HepG2 (cell line): Measurements from ENCODE around the gene APOL4. TPM values are rescaled to one million over a fixed set of nuclear protein-coding genes. Genes with fewer than 3 reads are reported as not detected.

ENCODE experiments used
- KLF13 ChIP-seq: sonication (generic); formaldehyde crosslinking; IDR thresholded peaks from 2 replicates; pipeline ENCODE4 v1.4.0; 2020; ENCODE audit warnings: mild to moderate bottlenecking, missing genetic modification reagents
- MATR3 ChIP-seq: sonication (generic); formaldehyde crosslinking; IDR thresholded peaks from 2 replicates; pipeline ENCODE4 v1.4.0; 2020; ENCODE audit warnings: missing genetic modification reagents
- MEF2D ChIP-seq: sonication (generic); formaldehyde crosslinking; IDR thresholded peaks from 2 replicates; pipeline ENCODE4 v1.5.1; 2020; ENCODE audit warnings: mild to moderate bottlenecking, missing genetic modification reagents
- NBN ChIP-seq: fragments of 450-650 bp; conservative IDR thresholded peaks from 2 replicates; pipeline ENCODE4 v1.6.1; 2017
- NCOA1 ChIP-seq: sonication (generic); formaldehyde crosslinking; IDR thresholded peaks from 2 replicates; pipeline ENCODE4 v1.9.0; 2021; ENCODE audit warnings: missing genetic modification reagents
- NFE2L1 ChIP-seq: sonication (generic); formaldehyde crosslinking; IDR thresholded peaks from 2 replicates; pipeline ENCODE4 v1.4.0; 2020; ENCODE audit warnings: missing genetic modification reagents, mild to moderate bottlenecking, borderline replicate concordance
- NFKBIZ ChIP-seq: IDR thresholded peaks from 2 replicates; pipeline ENCODE4 v1.6.1; 2018; ENCODE audit warnings: missing genetic modification reagents, missing compliant biosample characterization
- NR2F6 ChIP-seq, 2 experiments: IDR thresholded peaks; 2 replicates each; pipeline ENCODE4 v1.6.1; 2016; ENCODE audit warnings: antibody characterized with exemption in 1 of 2, mild to moderate bottlenecking in 1 of 2
- PAWR ChIP-seq: sonication (generic); formaldehyde crosslinking; IDR thresholded peaks from 2 replicates; pipeline ENCODE4 v1.4.0; 2020; ENCODE audit warnings: missing genetic modification reagents, mild to moderate bottlenecking, borderline replicate concordance
- POLR2AphosphoS5 ChIP-seq: IDR thresholded peaks from 2 replicates; pipeline ENCODE4 v1.6.1; 2012; ENCODE audit warnings: low read depth, low read length
- SALL1 ChIP-seq: sonication (generic); formaldehyde crosslinking; IDR thresholded peaks from 2 replicates; pipeline ENCODE4 v1.8.0; 2022; ENCODE audit warnings: mild to moderate bottlenecking, missing genetic modification reagents
- SPEN ChIP-seq: sonication (generic); formaldehyde crosslinking; IDR thresholded peaks from 2 replicates; pipeline ENCODE4 v1.5.1; 2020; ENCODE audit warnings: low read depth, mild to moderate bottlenecking, missing genetic modification reagents
- ZFP36L1 ChIP-seq: sonication (generic); formaldehyde crosslinking; IDR thresholded peaks from 2 replicates; pipeline ENCODE4 v1.8.0; 2022; ENCODE audit warnings: mild to moderate bottlenecking, missing genetic modification reagents, moderate library complexity
- ZNF251 ChIP-seq: sonication (generic); formaldehyde crosslinking; IDR thresholded peaks from 2 replicates; pipeline ENCODE4 v1.9.0; 2021; ENCODE audit warnings: mild to moderate bottlenecking, missing genetic modification reagents
- ZNF333 ChIP-seq: sonication (generic); formaldehyde crosslinking; IDR thresholded peaks from 2 replicates; pipeline ENCODE4 v1.4.0; 2020; ENCODE audit warnings: mild to moderate bottlenecking, missing genetic modification reagents, borderline replicate concordance
- ZNF713 ChIP-seq: sonication (generic); formaldehyde crosslinking; IDR thresholded peaks from 2 replicates; pipeline ENCODE4 v1.4.0; 2020; ENCODE audit warnings: mild to moderate bottlenecking, missing genetic modification reagents
- polyA plus RNA-seq, 8 experiments: library from polyadenylated mRNA; depleted of rRNA in 3 of 8; stranded (reverse) in 7 of 8; unstranded in 1 of 8; fragments of >200 nt; fragmentation: Illumina TruSeq in 4 of 8; extraction: Trizol in 4 of 8; gene quantifications; 2 replicates each; pipeline versions ENCODE4 v1.2.1 to v1.2.3, GENCODE V29; 2011 to 2016; ENCODE audit warnings: low read depth in 4 of 8, missing spikeins in 1 of 8, mixed read lengths in 1 of 8; ENCODE audit not compliant: insufficient read depth in 1 of 8
- total RNA-seq, 5 experiments: library from RNA; depleted of rRNA; stranded (reverse); fragments of >200 nt; fragmentation: Illumina TruSeq; extraction: Trizol; gene quantifications; 2 replicates each; pipeline ENCODE4 v1.2.3, GENCODE V29; 2016; ENCODE audit warnings: low read depth in 1 of 5
- TF ChIP-seq, protein P1 (sequence below): sonication (generic); formaldehyde crosslinking; IDR thresholded peaks from 2 replicates; pipeline ENCODE4 v1.4.0; 2020; ENCODE audit warnings: missing genetic modification reagents, borderline replicate concordance
- TF ChIP-seq, protein P2 (sequence below): sonication (generic); formaldehyde crosslinking; IDR thresholded peaks from 2 replicates; pipeline ENCODE4 v1.8.0; 2022; ENCODE audit warnings: mild to moderate bottlenecking, missing genetic modification reagents, moderate library complexity
- TF ChIP-seq, protein P3 (sequence below): sonication (generic); formaldehyde crosslinking; IDR thresholded peaks from 2 replicates; pipeline ENCODE4 v1.4.0; 2020; ENCODE audit warnings: low read depth, mild to moderate bottlenecking, missing genetic modification reagents
- TF ChIP-seq, protein P4 (sequence below): sonication (generic); formaldehyde crosslinking; IDR thresholded peaks from 2 replicates; pipeline ENCODE4 v1.5.1; 2020; ENCODE audit warnings: mild to moderate bottlenecking, missing genetic modification reagents
- TF ChIP-seq, protein P5 (sequence below): sonication (generic); formaldehyde crosslinking; IDR thresholded peaks from 2 replicates; pipeline ENCODE4 v1.5.0; 2020; ENCODE audit warnings: mild to moderate bottlenecking, low read depth, missing genetic modification reagents, borderline replicate concordance

Gene APOL4
- total and polyA plus RNA-seq, 2 of the 13 experiments (the other 11 are each of a cell fraction or from before 2014, with no cell fraction given): 0.77 to 2.8 TPM

DNA sequence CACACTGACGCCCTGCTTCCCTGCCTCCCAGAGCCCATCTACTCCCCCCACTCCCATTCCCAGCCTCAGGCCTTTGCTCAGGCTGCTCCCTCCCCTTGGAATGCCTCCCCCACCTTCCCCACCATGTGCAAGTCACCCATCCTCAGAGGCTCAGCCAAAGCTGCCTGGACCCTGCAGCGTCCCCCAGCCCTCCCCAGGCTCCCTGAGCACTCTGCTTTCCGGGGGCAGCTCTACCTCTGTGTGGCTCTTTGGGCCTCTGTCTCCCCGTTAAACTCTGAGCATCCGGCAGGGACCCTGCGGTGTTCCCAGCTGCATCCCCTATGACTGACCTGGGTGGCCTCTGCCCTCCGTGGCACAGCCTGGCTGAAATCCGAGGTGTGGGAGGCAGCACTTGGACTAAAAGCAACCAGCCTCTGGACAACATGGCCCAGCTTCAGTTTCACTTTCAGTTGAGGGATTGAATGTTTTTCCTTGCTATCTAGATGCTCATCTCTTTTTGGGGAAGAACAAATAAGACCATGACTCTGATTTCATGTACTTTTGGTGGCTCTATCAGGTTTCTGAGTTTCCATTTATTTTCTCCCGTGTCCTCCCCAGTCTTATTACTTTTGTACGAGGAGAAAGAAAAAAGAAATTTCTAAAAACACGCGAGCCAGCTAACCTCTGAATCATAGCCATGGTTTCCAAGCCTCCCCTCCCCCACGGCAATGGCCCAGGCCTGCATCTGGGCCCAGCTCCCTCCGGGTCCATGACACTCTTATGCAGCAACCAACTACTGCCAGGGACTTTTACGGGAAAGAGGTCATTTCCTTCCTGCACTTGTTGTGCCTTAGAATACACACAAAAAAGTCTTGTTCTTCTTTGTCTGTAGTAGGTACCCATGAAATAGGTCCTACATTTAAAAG lies 44.8 kb downstream of the APOL4 start (continued):
- TF ChIP-seq, protein P1, sequence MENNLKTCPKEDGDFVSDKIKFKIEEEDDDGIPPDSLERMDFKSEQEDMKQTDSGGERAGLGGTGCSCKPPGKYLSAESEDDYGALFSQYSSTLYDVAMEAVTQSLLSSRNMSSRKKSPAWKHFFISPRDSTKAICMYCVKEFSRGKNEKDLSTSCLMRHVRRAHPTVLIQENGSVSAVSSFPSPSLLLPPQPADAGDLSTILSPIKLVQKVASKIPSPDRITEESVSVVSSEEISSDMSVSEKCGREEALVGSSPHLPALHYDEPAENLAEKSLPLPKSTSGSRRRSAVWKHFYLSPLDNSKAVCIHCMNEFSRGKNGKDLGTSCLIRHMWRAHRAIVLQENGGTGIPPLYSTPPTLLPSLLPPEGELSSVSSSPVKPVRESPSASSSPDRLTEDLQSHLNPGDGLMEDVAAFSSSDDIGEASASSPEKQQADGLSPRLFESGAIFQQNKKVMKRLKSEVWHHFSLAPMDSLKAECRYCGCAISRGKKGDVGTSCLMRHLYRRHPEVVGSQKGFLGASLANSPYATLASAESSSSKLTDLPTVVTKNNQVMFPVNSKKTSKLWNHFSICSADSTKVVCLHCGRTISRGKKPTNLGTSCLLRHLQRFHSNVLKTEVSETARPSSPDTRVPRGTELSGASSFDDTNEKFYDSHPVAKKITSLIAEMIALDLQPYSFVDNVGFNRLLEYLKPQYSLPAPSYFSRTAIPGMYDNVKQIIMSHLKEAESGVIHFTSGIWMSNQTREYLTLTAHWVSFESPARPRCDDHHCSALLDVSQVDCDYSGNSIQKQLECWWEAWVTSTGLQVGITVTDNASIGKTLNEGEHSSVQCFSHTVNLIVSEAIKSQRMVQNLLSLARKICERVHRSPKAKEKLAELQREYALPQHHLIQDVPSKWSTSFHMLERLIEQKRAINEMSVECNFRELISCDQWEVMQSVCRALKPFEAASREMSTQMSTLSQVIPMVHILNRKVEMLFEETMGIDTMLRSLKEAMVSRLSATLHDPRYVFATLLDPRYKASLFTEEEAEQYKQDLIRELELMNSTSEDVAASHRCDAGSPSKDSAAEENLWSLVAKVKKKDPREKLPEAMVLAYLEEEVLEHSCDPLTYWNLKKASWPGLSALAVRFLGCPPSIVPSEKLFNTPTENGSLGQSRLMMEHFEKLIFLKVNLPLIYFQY (CRISPR knock-in tag): peak; percentile 93; the same call in 1 of the 2 replicates
- TF ChIP-seq ZNF713 (no peak), ZNF333 (CRISPR knock-in tag) (no peak), ZFP36L1 (CRISPR knock-in tag) (no peak), MEF2D (CRISPR knock-in tag) (no peak), NFKBIZ (CRISPR knock-in tag) (no peak), MATR3 (no peak), KLF13 (CRISPR knock-in tag) (no peak), NBN (no peak), ZNF251 (CRISPR knock-in tag) (no peak), NFE2L1 (CRISPR knock-in tag) (0 out of 2 replicates have a peak, but pooled peaks have one; percentile 40), NR2F6 (IDR thresholded peaks at IDR 0.05) (no peak), NR2F6 (CRISPR knock-in tag; IDR thresholded peaks at IDR 0.05) (no peak), SPEN (CRISPR knock-in tag) (peak; percentile 35; the same call in 1 of the 2 replicates), POLR2AphosphoS5 (no peak), NCOA1 (no peak), PAWR (no peak), SALL1 (CRISPR knock-in tag) (peak; percentile 39; the same call in 1 of the 2 replicates)
- TF ChIP-seq, protein P2, sequence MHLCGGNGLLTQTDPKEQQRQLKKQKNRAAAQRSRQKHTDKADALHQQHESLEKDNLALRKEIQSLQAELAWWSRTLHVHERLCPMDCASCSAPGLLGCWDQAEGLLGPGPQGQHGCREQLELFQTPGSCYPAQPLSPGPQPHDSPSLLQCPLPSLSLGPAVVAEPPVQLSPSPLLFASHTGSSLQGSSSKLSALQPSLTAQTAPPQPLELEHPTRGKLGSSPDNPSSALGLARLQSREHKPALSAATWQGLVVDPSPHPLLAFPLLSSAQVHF (CRISPR knock-in tag): no peak
- TF ChIP-seq, protein P3, sequence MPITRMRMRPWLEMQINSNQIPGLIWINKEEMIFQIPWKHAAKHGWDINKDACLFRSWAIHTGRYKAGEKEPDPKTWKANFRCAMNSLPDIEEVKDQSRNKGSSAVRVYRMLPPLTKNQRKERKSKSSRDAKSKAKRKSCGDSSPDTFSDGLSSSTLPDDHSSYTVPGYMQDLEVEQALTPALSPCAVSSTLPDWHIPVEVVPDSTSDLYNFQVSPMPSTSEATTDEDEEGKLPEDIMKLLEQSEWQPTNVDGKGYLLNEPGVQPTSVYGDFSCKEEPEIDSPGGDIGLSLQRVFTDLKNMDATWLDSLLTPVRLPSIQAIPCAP (CRISPR knock-in tag): peak; percentile 98
- TF ChIP-seq, protein P4, sequence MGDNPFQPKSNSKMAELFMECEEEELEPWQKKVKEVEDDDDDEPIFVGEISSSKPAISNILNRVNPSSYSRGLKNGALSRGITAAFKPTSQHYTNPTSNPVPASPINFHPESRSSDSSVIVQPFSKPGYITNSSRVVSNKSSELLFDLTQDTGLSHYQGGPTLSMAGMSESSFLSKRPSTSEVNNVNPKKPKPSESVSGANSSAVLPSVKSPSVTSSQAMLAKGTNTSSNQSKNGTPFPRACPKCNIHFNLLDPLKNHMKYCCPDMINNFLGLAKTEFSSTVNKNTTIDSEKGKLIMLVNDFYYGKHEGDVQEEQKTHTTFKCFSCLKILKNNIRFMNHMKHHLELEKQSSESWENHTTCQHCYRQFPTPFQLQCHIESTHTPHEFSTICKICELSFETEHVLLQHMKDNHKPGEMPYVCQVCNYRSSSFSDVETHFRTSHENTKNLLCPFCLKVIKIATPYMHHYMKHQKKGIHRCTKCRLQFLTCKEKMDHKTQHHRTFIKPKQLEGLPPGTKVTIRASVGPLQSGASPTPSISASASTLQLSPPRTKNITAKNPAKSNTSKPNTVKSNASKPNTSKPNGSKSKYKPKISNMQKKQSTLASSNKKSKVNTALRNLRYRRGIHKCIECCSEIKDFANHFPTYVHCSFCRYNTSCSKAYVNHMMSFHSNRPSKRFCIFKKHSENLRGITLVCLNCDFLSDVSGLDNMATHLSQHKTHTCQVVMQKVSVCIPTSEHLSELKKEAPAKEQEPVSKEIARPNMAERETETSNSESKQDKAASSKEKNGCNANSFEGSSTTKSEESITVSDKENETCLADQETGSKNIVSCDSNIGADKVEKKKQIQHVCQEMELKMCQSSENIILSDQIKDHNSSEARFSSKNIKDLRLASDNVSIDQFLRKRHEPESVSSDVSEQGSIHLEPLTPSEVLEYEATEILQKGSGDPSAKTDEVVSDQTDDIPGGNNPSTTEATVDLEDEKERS (CRISPR knock-in tag): no peak
- TF ChIP-seq, protein P5, sequence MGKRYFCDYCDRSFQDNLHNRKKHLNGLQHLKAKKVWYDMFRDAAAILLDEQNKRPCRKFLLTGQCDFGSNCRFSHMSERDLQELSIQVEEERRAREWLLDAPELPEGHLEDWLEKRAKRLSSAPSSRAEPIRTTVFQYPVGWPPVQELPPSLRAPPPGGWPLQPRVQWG (CRISPR knock-in tag): no peak
